Liver (tissue), 3 donors: ENCODE measurements around the gene HOXB2.

Experiments
- FOXA2 ChIP-seq: IDR thresholded peaks from 2 replicates; pipeline ENCODE4 v1.6.1; 2016; ENCODE audit warnings: antibody characterized with exemption
- GABPA ChIP-seq, 2 donors: IDR thresholded peaks in 1 of 2; conservative IDR thresholded peaks in 1 of 2; 2 replicates each; pipeline ENCODE4 v1.6.1; 2016; ENCODE audit warnings: antibody characterized with exemption in 2 of 2, mild to moderate bottlenecking in 1 of 2, moderate library complexity in 1 of 2
- NR2F2 ChIP-seq: IDR thresholded peaks from 2 replicates; pipeline ENCODE4 v1.6.1; 2016; ENCODE audit warnings: antibody characterized with exemption
- RAD21 ChIP-seq, 2 donors: IDR thresholded peaks; 2 replicates each; pipeline ENCODE4 v1.6.1; 2016; ENCODE audit warnings: antibody characterized with exemption in 2 of 2, mild to moderate bottlenecking in 2 of 2
- REST ChIP-seq: IDR thresholded peaks from 2 replicates; pipeline ENCODE4 v1.6.1; 2016; ENCODE audit warnings: antibody characterized with exemption, mild to moderate bottlenecking
- RXRA ChIP-seq, 2 donors: IDR thresholded peaks; 2 replicates each; pipeline ENCODE4 v1.6.1; 2017 to 2018; ENCODE audit warnings: antibody characterized with exemption in 2 of 2, mild to moderate bottlenecking in 1 of 2
- SP1 ChIP-seq: IDR thresholded peaks from 2 replicates; pipeline ENCODE4 v1.6.1; 2018; ENCODE audit warnings: antibody characterized with exemption, mild to moderate bottlenecking
- TAF1 ChIP-seq: conservative IDR thresholded peaks from 2 replicates; pipeline ENCODE4 v1.6.1; 2016; ENCODE audit warnings: antibody characterized with exemption, mild to moderate bottlenecking
- YY1 ChIP-seq: IDR thresholded peaks from 2 replicates; pipeline ENCODE4 v1.6.1; 2016; ENCODE audit warnings: antibody characterized with exemption, mild to moderate bottlenecking
- TF ChIP-seq, protein P1 (sequence below): fragments of 150-350 bp; IDR thresholded peaks from 2 replicates; pipeline ENCODE4 v1.5.1; 2017; ENCODE audit warnings: improper control_type of control experiment, low read depth, low read length; ENCODE audit not compliant: missing input control
- TF ChIP-seq, protein P2 (sequence below): IDR thresholded peaks from 2 replicates; pipeline ENCODE4 v1.6.1; 2016; ENCODE audit warnings: antibody characterized with exemption
- TF ChIP-seq, protein P3 (sequence below): IDR thresholded peaks from 2 replicates; pipeline ENCODE4 v1.6.1; 2016; ENCODE audit warnings: antibody characterized with exemption
- donor health status: healthy.
- donor health status: healthy.

DNA sequence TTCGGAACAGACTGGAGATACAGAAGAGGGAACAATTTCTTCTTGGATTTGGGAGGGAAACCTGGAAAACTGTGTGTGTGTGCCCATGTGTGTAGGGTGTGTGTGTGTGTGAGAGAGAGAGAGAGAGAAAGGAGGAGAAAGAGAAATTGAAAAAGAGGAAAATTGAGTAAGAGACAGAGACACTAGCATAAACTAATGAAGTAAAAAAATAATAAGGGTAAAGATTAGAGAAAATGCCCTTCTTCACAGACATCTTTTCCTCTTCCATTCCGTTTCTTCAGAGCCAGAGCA, 13.9 kb upstream of the HOXB2 start:
- TF ChIP-seq, protein P1, sequence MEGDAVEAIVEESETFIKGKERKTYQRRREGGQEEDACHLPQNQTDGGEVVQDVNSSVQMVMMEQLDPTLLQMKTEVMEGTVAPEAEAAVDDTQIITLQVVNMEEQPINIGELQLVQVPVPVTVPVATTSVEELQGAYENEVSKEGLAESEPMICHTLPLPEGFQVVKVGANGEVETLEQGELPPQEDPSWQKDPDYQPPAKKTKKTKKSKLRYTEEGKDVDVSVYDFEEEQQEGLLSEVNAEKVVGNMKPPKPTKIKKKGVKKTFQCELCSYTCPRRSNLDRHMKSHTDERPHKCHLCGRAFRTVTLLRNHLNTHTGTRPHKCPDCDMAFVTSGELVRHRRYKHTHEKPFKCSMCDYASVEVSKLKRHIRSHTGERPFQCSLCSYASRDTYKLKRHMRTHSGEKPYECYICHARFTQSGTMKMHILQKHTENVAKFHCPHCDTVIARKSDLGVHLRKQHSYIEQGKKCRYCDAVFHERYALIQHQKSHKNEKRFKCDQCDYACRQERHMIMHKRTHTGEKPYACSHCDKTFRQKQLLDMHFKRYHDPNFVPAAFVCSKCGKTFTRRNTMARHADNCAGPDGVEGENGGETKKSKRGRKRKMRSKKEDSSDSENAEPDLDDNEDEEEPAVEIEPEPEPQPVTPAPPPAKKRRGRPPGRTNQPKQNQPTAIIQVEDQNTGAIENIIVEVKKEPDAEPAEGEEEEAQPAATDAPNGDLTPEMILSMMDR = no peak
- TF ChIP-seq GABPA (IDR thresholded peaks at IDR 0.05 in 1 of 2, conservative IDR thresholded peaks at IDR 0.05 in 1 of 2) (no peak), REST (no peak), SP1 (no peak), YY1 (no peak), TAF1 (no peak), RXRA (IDR thresholded peaks at IDR 0.05) (no peak), NR2F2 (no peak), FOXA2 (no peak), RAD21 (IDR thresholded peaks at IDR 0.05) (no peak)
- TF ChIP-seq, protein P2, sequence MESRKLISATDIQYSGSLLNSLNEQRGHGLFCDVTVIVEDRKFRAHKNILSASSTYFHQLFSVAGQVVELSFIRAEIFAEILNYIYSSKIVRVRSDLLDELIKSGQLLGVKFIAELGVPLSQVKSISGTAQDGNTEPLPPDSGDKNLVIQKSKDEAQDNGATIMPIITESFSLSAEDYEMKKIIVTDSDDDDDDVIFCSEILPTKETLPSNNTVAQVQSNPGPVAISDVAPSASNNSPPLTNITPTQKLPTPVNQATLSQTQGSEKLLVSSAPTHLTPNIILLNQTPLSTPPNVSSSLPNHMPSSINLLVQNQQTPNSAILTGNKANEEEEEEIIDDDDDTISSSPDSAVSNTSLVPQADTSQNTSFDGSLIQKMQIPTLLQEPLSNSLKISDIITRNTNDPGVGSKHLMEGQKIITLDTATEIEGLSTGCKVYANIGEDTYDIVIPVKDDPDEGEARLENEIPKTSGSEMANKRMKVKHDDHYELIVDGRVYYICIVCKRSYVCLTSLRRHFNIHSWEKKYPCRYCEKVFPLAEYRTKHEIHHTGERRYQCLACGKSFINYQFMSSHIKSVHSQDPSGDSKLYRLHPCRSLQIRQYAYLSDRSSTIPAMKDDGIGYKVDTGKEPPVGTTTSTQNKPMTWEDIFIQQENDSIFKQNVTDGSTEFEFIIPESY = no peak
- TF ChIP-seq, protein P3, sequence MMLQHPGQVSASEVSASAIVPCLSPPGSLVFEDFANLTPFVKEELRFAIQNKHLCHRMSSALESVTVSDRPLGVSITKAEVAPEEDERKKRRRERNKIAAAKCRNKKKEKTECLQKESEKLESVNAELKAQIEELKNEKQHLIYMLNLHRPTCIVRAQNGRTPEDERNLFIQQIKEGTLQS = no peak
